GM12891 (cell line): Measurements from ENCODE around the gene PDPR.
"Not testable (repeated sequence)": the region's sequence is repeated elsewhere in the genome, so short reads cannot be mapped to it uniquely, and the experiment has no call there.

Source experiments
- POLR2A ChIP-seq: IDR thresholded peaks from 2 replicates; pipeline ENCODE4 v1.6.1; 2011; ENCODE audit warnings: low read depth, low read length, control low read depth
- POLR2AphosphoS5 ChIP-seq: IDR thresholded peaks from 2 replicates; pipeline ENCODE4 v1.6.1; 2011; ENCODE audit warnings: low read depth, low read length, control low read depth
- TAF1 ChIP-seq: IDR thresholded peaks from 2 replicates; pipeline ENCODE4 v1.6.1; 2011; ENCODE audit warnings: low read depth, low read length, control low read depth

- TF ChIP-seq POLR2A, TAF1, POLR2AphosphoS5: not testable (repeated sequence)
These were observed 4.6 kb downstream of the PDPR start for GRCh38 chr16:70118776-70119175.
